H9 (cell line): ENCODE results near the gene SLC2A4RG. TPM values are rescaled to one million over a fixed set of nuclear protein-coding genes. Genes with fewer than 3 reads are reported as not detected.
A peak's percentile ranks its signal among the peaks of the same experiment; 100 is the strongest.

Source experiments
- DNase-seq: peaks from one replicate; pipeline ENCODE4 v3.0.0-alpha.2; 2017
- H2AFZ ChIP-seq: one replicate; pipeline ENCODE4 v1.6.1; 2013; ENCODE audit warnings: mild to moderate bottlenecking, low read length, control low read depth, moderate library complexity
- H2AK5ac ChIP-seq: 2 replicates; pipeline ENCODE4 v1.6.1; 2013; ENCODE audit warnings: low read length, control low read depth, mixed read lengths; ENCODE audit not compliant: insufficient read length
- H2BK120ac ChIP-seq: one replicate; pipeline ENCODE4 v1.6.1; 2013; ENCODE audit warnings: low read depth, mild to moderate bottlenecking, low read length, control low read depth, inconsistent platforms; ENCODE audit not compliant: poor library complexity, severe bottlenecking
- H2BK12ac ChIP-seq: 2 replicates; pipeline ENCODE4 v1.6.1; 2013; ENCODE audit warnings: low read length, control low read depth, mixed read lengths, low read depth; ENCODE audit not compliant: insufficient read length
- H2BK15ac ChIP-seq: 2 replicates; pipeline ENCODE4 v1.6.1; 2013; ENCODE audit warnings: low read depth, low read length, control low read depth
- H2BK20ac ChIP-seq: one replicate; pipeline ENCODE4 v1.6.1; 2013; ENCODE audit warnings: low read depth, mild to moderate bottlenecking, low read length, control low read depth, inconsistent platforms; ENCODE audit not compliant: poor library complexity, severe bottlenecking
- H2BK5ac ChIP-seq: 2 replicates; pipeline ENCODE4 v1.6.1; 2013; ENCODE audit warnings: low read length, control low read depth, mixed read lengths; ENCODE audit not compliant: insufficient read length
- H3K14ac ChIP-seq: 2 replicates; pipeline ENCODE4 v1.6.1; 2013; ENCODE audit warnings: low read length, control low read depth; ENCODE audit not compliant: insufficient read depth
- H3K18ac ChIP-seq: 2 replicates; pipeline ENCODE4 v1.6.1; 2013; ENCODE audit warnings: low read depth, mild to moderate bottlenecking, mixed read lengths, low read length, control low read depth; ENCODE audit not compliant: insufficient read length
- H3K23ac ChIP-seq: 2 replicates; pipeline ENCODE4 v1.6.1; 2013; ENCODE audit warnings: low read length, control low read depth, mixed read lengths, low read depth; ENCODE audit not compliant: insufficient read length
- H3K23me2 ChIP-seq: 2 replicates; pipeline ENCODE4 v1.6.1; 2013; ENCODE audit warnings: low read depth, mild to moderate bottlenecking, mixed read lengths, low read length, control low read depth; ENCODE audit not compliant: insufficient read length, poor library complexity, severe bottlenecking
- H3K27ac ChIP-seq: 2 replicates; pipeline ENCODE4 v1.5.1; 2013; ENCODE audit warnings: low read length, control low read depth, mixed read lengths, low read depth; ENCODE audit not compliant: insufficient read length
- H3K27me3 ChIP-seq: 2 replicates; pipeline ENCODE4 v1.6.1; 2013; ENCODE audit warnings: low read length, control low read depth, inconsistent platforms; ENCODE audit not compliant: insufficient read depth
- H3K4ac ChIP-seq: 2 replicates; pipeline ENCODE4 v1.6.1; 2013; ENCODE audit warnings: low read depth, mild to moderate bottlenecking, control low read depth, inconsistent platforms, low read length, moderate library complexity
- H3K4me1 ChIP-seq: 2 replicates; pipeline ENCODE4 v1.6.1; 2013; ENCODE audit warnings: low read length, control low read depth, inconsistent platforms; ENCODE audit not compliant: insufficient read depth
- H3K4me2 ChIP-seq: 2 replicates; pipeline ENCODE4 v1.6.1; 2013; ENCODE audit warnings: low read length, control low read depth, mixed read lengths; ENCODE audit not compliant: insufficient read length, insufficient read depth
- H3K56ac ChIP-seq: 2 replicates; pipeline ENCODE4 v1.6.1; 2013; ENCODE audit warnings: low read depth, mild to moderate bottlenecking, mixed read lengths, low read length, control low read depth; ENCODE audit not compliant: insufficient read length
- H3K79me1 ChIP-seq: 2 replicates; pipeline ENCODE4 v1.6.1; 2013; ENCODE audit warnings: low read depth, mild to moderate bottlenecking, moderate library complexity, low read length, control low read depth, inconsistent platforms; ENCODE audit not compliant: insufficient read depth, poor library complexity, severe bottlenecking
- H3K79me2 ChIP-seq: 2 replicates; pipeline ENCODE4 v1.6.1; 2013; ENCODE audit warnings: low read length, control low read depth, inconsistent platforms; ENCODE audit not compliant: insufficient read depth
- H3K9ac ChIP-seq: 2 replicates; pipeline ENCODE4 v1.6.1; 2013; ENCODE audit warnings: low read length, control low read depth, mixed read lengths; ENCODE audit not compliant: insufficient read length; ENCODE audit errors: extremely low read depth
- H3K9me3 ChIP-seq: one replicate; pipeline ENCODE4 v1.6.1; 2013; ENCODE audit warnings: low read depth, low read length, inconsistent platforms; ENCODE audit not compliant: control insufficient read depth
- H3T11ph ChIP-seq: one replicate; pipeline ENCODE4 v1.6.1; 2013; ENCODE audit warnings: mild to moderate bottlenecking, low read length, control low read depth, inconsistent platforms
- H4K20me1 ChIP-seq: one replicate; pipeline ENCODE4 v1.6.1; 2013; ENCODE audit not compliant: control insufficient read depth, insufficient read length, insufficient read depth
- H4K5ac ChIP-seq: 2 replicates; pipeline ENCODE4 v1.6.1; 2013; ENCODE audit warnings: low read depth, mild to moderate bottlenecking, mixed read lengths, low read length, control low read depth; ENCODE audit not compliant: insufficient read length
- H4K8ac ChIP-seq: replicated peaks from 2 replicates; pipeline ENCODE4 v1.6.1; 2013; ENCODE audit warnings: low read length, control low read depth, mixed read lengths, low read depth; ENCODE audit not compliant: insufficient read length
- H4K91ac ChIP-seq: 2 replicates; pipeline ENCODE4 v1.6.1; 2013; ENCODE audit warnings: low read depth, mild to moderate bottlenecking, moderate library complexity, mixed read lengths, low read length, control low read depth; ENCODE audit not compliant: insufficient read length
- H3K27ac Mint-ChIP-seq, 3 experiments: 2 replicates in 2 of 3; 3 replicates in 1 of 3; pipeline ENCODE4 v1.8.0; 2020 to 2021; ENCODE audit warnings: mixed read lengths in 3 of 3, mild to moderate bottlenecking in 1 of 3, moderate library complexity in 1 of 3
- H3K27me3 Mint-ChIP-seq: 2 replicates; pipeline ENCODE4 v1.8.0; 2021; ENCODE audit warnings: low read depth, mild to moderate bottlenecking, moderate library complexity, mixed read lengths
- H3K36me3 Mint-ChIP-seq, 3 experiments: 2 replicates in 2 of 3; 3 replicates in 1 of 3; pipeline ENCODE4 v1.8.0; 2020 to 2021; ENCODE audit warnings: low read depth in 3 of 3, mixed read lengths in 3 of 3; ENCODE audit not compliant: insufficient read depth in 1 of 3
- H3K4me1 Mint-ChIP-seq, 2 experiments: 2 replicates each; pipeline ENCODE4 v1.8.0; 2020; ENCODE audit warnings: mixed read lengths in 2 of 2
- H3K4me3 Mint-ChIP-seq, 2 experiments: 2 replicates in 1 of 2; 3 replicates in 1 of 2; pipeline ENCODE4 v1.8.0; 2020 to 2021; ENCODE audit warnings: mild to moderate bottlenecking in 2 of 2, mixed read lengths in 2 of 2, moderate library complexity in 1 of 2
- H3K9me3 Mint-ChIP-seq, 2 experiments: 2 replicates in 1 of 2; 3 replicates in 1 of 2; pipeline ENCODE4 v1.8.0; 2020; ENCODE audit warnings: mild to moderate bottlenecking in 2 of 2, mixed read lengths in 2 of 2, moderate library complexity in 1 of 2
- WGBS: extraction: QIAGEN DNeasy Blood & Tissue Kit; methylation state at CpG from one replicate; pipeline ENCODE4 v1.1.7; 2013; ENCODE audit warnings: missing lambda C conversion rate, low lambda C conversion rate, mixed read lengths; ENCODE audit not compliant: insufficient read length; ENCODE audit errors: extremely low coverage; 5-methylcytosine and 5-hydroxymethylcytosine counted together
- total RNA-seq: library from RNA; stranded (reverse); gene quantifications from 2 replicates; pipeline ENCODE4 v1.2.1, GENCODE V29; 2021
- TF ChIP-seq, protein P1 (sequence below): fragments of 200-600 bp; sonication (generic); conservative IDR thresholded peaks from 3 replicates; pipeline ENCODE4 v1.8.0; 2021; ENCODE audit warnings: antibody characterized with exemption, mild to moderate bottlenecking

The SLC2A4RG gene
- total RNA-seq, 1 experiment from 2014 or later = 43.9 TPM

GRCh38 chr20:63768591-63769515 is 29.3 kb downstream of the SLC2A4RG start:
- H3K79me2 ChIP-seq = no peaks in the 10 kb centered on the region
- no peak overlapping the region for H2BK120ac ChIP-seq
- H4K5ac ChIP-seq = no peak overlapping the region
- H3K27ac ChIP-seq = no peak overlapping the region
- H2BK20ac ChIP-seq = no peak overlapping the region
- no peak overlapping the region for H2BK15ac ChIP-seq
- no peak overlapping the region for H2BK5ac ChIP-seq
- H4K20me1 ChIP-seq = no peaks in the 10 kb centered on the region
- H3K4me1 ChIP-seq = no peaks in the 10 kb centered on the region
- H3K18ac ChIP-seq = no peak overlapping the region
- no peak overlapping the region for H3K56ac ChIP-seq
- H4K91ac ChIP-seq = no peak overlapping the region
- H3T11ph ChIP-seq = no peak overlapping the region
- no peaks in the 10 kb centered on the region for H3K23me2 ChIP-seq
- H3K9me3 Mint-ChIP-seq = no peaks in the 10 kb centered on the region
- no peak overlapping the region for H2AK5ac ChIP-seq
- DNase-seq = peak; percentile 21
- H2BK12ac ChIP-seq = no peak overlapping the region
- H3K4me2 ChIP-seq = no peak overlapping the region
- H3K23ac ChIP-seq = no peak overlapping the region
- H3K4me1 Mint-ChIP-seq = no peaks in the 10 kb centered on the region
- no peak overlapping the region for H2AFZ ChIP-seq
- no peak overlapping the region; the same call in 1 of the 2 replicates for H3K14ac ChIP-seq
- TF ChIP-seq, protein P1, sequence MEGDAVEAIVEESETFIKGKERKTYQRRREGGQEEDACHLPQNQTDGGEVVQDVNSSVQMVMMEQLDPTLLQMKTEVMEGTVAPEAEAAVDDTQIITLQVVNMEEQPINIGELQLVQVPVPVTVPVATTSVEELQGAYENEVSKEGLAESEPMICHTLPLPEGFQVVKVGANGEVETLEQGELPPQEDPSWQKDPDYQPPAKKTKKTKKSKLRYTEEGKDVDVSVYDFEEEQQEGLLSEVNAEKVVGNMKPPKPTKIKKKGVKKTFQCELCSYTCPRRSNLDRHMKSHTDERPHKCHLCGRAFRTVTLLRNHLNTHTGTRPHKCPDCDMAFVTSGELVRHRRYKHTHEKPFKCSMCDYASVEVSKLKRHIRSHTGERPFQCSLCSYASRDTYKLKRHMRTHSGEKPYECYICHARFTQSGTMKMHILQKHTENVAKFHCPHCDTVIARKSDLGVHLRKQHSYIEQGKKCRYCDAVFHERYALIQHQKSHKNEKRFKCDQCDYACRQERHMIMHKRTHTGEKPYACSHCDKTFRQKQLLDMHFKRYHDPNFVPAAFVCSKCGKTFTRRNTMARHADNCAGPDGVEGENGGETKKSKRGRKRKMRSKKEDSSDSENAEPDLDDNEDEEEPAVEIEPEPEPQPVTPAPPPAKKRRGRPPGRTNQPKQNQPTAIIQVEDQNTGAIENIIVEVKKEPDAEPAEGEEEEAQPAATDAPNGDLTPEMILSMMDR = no peak
- no peaks in the 10 kb centered on the region for H3K79me1 ChIP-seq
- no peak overlapping the region for H3K9ac ChIP-seq
- peak overlapping the region in 1 of 3 experiments; percentile 57; a peak in 1 of 7 replicates for H3K27ac Mint-ChIP-seq
- H3K36me3 Mint-ChIP-seq = peaks cover 1 to 38% (median 28%) of the 10 kb centered on the region in 3 experiments; a peak in 5 of 7 replicates
- H4K8ac ChIP-seq = no peak overlapping the region
- WGBS = no CpG with 5 or more reads among the region's 26 CpGs
- no peaks in the 10 kb centered on the region for H3K9me3 ChIP-seq
- H3K27me3 Mint-ChIP-seq = no peaks in the 10 kb centered on the region; the same call in 1 of the 2 replicates
- no peak overlapping the region for H3K4ac ChIP-seq
- no peak overlapping the region for H3K4me3 Mint-ChIP-seq
- H3K27me3 ChIP-seq = no peaks in the 10 kb centered on the region
